GM12864 (cell line): ENCODE results near the gene FURIN.

Experiments
- DNase-seq: peaks from one replicate; pipeline ENCODE4 v3.0.0-alpha.2; 2011; ENCODE audit warnings: low read depth
- H3K4me3 ChIP-seq: 2 replicates; pipeline ENCODE4 v1.5.1; 2011; ENCODE audit warnings: mild to moderate bottlenecking, low read depth, low read length, control low read depth
- CTCF ChIP-seq: IDR thresholded peaks from 2 replicates; pipeline ENCODE4 v1.5.1; 2011; ENCODE audit warnings: low read depth, mild to moderate bottlenecking, moderate library complexity, low read length, control low read depth, inconsistent platforms; ENCODE audit errors: missing control alignments

FURIN gene

GRCh38 chr15:90826886-90827435 is 41.4 kb upstream of the FURIN start:
- TF ChIP-seq CTCF = no peak
- DNase-seq = no peak
- H3K4me3 ChIP-seq = no peak overlapping the region

DNA sequence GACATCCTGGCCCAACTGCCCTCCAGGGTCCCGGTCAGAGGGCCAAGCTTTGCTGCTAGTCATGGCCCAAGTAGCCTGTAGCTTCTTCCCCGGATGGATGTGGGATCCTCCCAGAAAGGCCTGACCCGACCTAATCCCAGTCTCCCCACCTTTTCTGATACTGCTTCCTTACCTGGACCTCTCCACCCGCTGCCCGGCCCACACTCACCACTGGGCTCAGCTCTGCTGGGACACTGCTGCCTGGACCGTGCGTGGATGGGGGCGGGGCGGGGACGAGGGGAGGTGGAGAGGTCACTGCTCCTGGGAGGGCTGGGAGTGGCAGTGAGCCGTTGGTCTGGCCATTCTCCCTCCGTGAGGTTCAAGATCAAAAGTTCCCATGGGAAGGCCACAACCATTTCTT is 40.3 kb upstream of the FURIN start:
- TF ChIP-seq CTCF = no peak
- DNase-seq = no peak
- H3K4me3 ChIP-seq = no peak overlapping the region

GRCh38 chr15:90829126-90829525 is 39.3 kb upstream of the FURIN start:
- no peak for DNase-seq
- TF ChIP-seq CTCF = no peak
- H3K4me3 ChIP-seq = no peak overlapping the region

DNA sequence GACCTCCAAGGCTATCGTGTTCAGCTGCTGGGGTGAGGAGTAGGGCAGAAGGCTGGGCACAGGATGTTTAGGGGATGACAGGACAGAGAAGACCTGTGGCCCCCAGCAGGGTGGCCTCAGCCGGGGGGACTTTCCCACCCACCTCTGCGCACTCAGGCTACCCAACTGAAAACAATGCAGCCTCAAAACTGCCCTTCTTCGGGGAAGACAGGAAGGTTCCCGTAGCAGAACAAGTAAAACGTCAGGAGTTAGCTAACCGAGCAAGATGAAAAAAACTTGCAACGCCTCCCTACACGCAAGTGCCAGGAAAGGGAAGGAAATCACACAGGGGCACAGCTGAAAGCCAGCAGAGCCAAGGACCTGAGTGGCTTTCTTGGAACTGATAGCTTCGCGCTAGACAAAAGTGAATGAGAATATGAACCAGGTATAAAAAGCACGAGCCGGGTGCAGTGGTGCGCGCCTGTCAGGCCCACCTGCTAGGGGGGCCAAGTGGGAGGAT is 38.4 kb upstream of the FURIN start:
- no peak for DNase-seq
- no peak overlapping the region for H3K4me3 ChIP-seq
- TF ChIP-seq CTCF = no peak

DNA sequence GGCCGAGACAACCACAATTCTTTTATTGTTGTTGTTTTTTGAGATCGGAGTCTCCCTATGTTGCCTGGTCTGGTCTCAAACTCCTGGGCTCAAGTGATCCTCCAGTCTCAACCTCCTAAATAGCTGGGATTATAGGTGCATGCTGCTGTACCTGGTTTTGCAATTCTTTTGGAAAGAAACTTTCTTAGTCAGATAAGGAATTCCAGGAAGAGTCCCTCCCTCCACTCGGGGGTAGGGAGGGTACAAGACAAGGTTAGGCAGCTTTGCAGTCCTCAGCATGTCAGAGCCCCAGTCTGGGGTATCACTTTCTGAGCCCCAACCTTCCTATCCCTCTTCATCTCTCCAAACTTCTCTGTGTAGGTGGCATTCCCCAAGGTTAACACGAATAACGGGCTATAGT is 33.8 kb upstream of the FURIN start:
- no peak for DNase-seq
- TF ChIP-seq CTCF = no peak
- H3K4me3 ChIP-seq = no peak overlapping the region

DNA sequence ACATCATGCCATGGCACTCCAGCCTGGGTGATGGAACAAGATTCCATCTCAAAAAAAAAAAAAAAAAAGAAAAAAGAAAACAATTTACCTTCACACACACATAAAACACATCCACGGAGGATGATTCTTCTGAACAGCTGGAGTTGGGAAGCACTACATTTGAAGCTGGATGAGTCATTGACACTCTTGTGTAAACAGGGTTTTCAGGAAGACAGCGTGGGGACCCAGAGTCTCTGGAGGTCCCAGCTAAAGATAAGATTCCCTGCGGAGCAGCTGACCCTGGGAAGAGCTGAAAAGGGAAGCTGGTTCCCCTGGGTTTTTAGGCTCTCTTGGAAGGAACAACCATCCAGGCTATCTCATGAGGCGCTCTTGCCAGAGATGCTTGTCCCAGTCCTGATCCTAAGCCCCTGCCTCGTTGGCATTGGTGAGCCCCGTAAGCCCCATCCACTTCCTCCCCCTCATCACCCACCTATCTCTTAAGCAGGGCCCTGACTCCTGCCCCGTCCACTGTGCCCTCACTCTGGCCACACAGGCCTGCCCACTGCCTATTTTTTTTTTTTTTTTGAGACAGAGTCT is 32.0 kb upstream of the FURIN start:
- no peak for DNase-seq
- TF ChIP-seq CTCF = no peak
- H3K4me3 ChIP-seq = no peak overlapping the region

DNA sequence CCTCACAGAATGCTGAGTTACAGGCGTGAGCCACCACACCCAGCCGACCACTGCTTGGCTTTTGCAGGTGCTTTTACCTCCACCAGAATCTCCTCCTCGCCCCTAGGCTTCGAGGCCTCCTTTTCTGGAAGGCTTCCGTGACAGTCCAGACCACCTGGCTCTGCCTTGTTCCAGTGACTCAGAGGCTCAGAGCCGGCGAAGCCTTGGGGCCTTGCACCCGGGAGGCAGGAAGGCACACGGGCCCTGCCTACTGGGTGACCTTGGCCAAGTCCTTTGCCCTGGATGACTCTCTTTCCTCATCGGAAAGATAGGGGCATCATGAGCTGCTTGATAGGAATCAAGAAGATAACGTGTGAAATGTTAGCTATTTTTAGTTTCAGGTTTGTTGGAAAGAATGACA is 31.3 kb upstream of the FURIN start:
- no peak for TF ChIP-seq CTCF
- no peak overlapping the region for H3K4me3 ChIP-seq
- DNase-seq = no peak
